ENCODE measurements around the gene GANAB. TPM values are rescaled to one million over a fixed set of nuclear protein-coding genes. Genes with fewer than 3 reads are reported as not detected.

GANAB gene
- total and polyA plus RNA-seq, 2 of the 13 experiments (the other 11 are each of a cell fraction or from before 2014, with no cell fraction given) = 99.5 to 234 TPM

- TF ChIP-seq ZNF124 (CRISPR knock-in tag; IDR thresholded peaks at IDR 0.05) (no peak), ZNF670 (CRISPR knock-in tag; IDR thresholded peaks at IDR 0.05; ENCODE audit: borderline replicate concordance) (peak; percentile 84), FOSL1 (CRISPR knock-in tag; IDR thresholded peaks at IDR 0.05; ENCODE audit: borderline replicate concordance) (no peak), GRHL1 (CRISPR knock-in tag; conservative IDR thresholded peaks at IDR 0.05) (no peak), ZNF710 (CRISPR knock-in tag; IDR thresholded peaks at IDR 0.05; ENCODE audit: borderline replicate concordance) (peak; percentile 34; the same call in 1 of the 2 replicates), ZNF841 (CRISPR knock-in tag; IDR thresholded peaks at IDR 0.05; ENCODE audit: borderline replicate concordance) (no peak), ZNF883 (CRISPR knock-in tag; IDR thresholded peaks at IDR 0.05; ENCODE audit: not compliant biosample characterization) (no peak), TP53 (CRISPR knock-in tag; conservative IDR thresholded peaks at IDR 0.05) (peak; percentile 78; the same call in 1 of the 2 replicates), MZF1 (CRISPR knock-in tag; IDR thresholded peaks at IDR 0.05; ENCODE audit: borderline replicate concordance) (no peak), PAX8 (CRISPR knock-in tag; IDR thresholded peaks at IDR 0.05; ENCODE audit: borderline replicate concordance) (no peak), ZSCAN12 (CRISPR knock-in tag; IDR thresholded peaks at IDR 0.05) (no peak), CREB3 (CRISPR knock-in tag; IDR thresholded peaks at IDR 0.05) (no peak), AGO1 (IDR thresholded peaks at IDR 0.05; ENCODE audit: low read depth, low read length, poor library complexity, severe bottlenecking) (no peak), ZNF792 (CRISPR knock-in tag; IDR thresholded peaks at IDR 0.05) (no peak), CSRNP2 (CRISPR knock-in tag; conservative IDR thresholded peaks at IDR 0.05; ENCODE audit: low read depth) (no peak), KDM6A (CRISPR knock-in tag; IDR thresholded peaks at IDR 0.05; ENCODE audit: low read depth) (no peak), SMARCC2 (IDR thresholded peaks at IDR 0.05) (no peak), ZNF142 (CRISPR knock-in tag; IDR thresholded peaks at IDR 0.05) (no peak; the same call in 1 of the 2 replicates), EED (CRISPR knock-in tag; IDR thresholded peaks at IDR 0.05) (no peak), SRY (CRISPR knock-in tag; IDR thresholded peaks at IDR 0.05) (peak; percentile 77)
Observed at GRCh38 chr11:62601122-62601371, 45.4 kb downstream of the GANAB start (continued).
